ENCODE measurements around the gene MIEN1.

The MIEN1 gene

GRCh38 chr17:39738983-39739884 lies 8.9 kb upstream of the MIEN1 start:
- peak overlapping the region; percentile 74 for H3K4me3 ChIP-seq (ENCODE audit: low read depth, low read length)
- H3K4me1 ChIP-seq (ENCODE audit: control insufficient read depth, insufficient read depth, low read length, unreplicated experiment) = peaks cover 30% of the 10 kb centered on the region
- H3K27ac ChIP-seq (ENCODE audit: low read depth, low read length) = no peak overlapping the region
- no peaks in the 10 kb centered on the region for H3K27me3 ChIP-seq (ENCODE audit: insufficient read depth, low read length)
- peak overlapping the region; percentile 73 for H2AFZ ChIP-seq (ENCODE audit: low read length, unreplicated experiment)
- H3K79me2 ChIP-seq (ENCODE audit: control insufficient read depth, insufficient read depth, low read length, unreplicated experiment) = no peaks in the 10 kb centered on the region
- no peaks in the 10 kb centered on the region for H3K36me3 ChIP-seq (ENCODE audit: insufficient read depth, low read length)

DNA sequence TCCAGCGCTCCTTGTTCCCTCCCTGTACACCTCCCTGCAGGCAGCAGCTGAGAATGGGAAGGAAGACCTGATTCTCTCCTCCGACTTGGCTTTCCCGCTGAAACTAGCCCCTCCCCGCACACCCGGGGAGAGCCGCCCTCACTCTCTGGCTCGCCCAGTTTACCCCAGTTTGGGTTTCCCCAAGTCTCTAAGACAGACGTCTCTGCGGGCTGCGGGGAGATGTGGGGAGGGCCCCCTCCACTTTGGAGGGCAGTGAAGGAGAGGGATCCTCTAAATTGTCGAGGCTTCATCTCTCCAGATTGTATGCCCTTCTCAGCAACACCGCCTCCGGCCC lies 8.2 kb upstream of the MIEN1 start:
- peak overlapping the region; percentile 84 for H2AFZ ChIP-seq (ENCODE audit: low read length, unreplicated experiment)
- no peak overlapping the region for H3K27ac ChIP-seq (ENCODE audit: low read depth, low read length)
- peak overlapping the region; percentile 74 for H3K4me3 ChIP-seq (ENCODE audit: low read depth, low read length)
- H3K27me3 ChIP-seq (ENCODE audit: insufficient read depth, low read length) = no peaks in the 10 kb centered on the region
- peaks cover 30% of the 10 kb centered on the region for H3K4me1 ChIP-seq (ENCODE audit: control insufficient read depth, insufficient read depth, low read length, unreplicated experiment)
- H3K79me2 ChIP-seq (ENCODE audit: control insufficient read depth, insufficient read depth, low read length, unreplicated experiment) = no peaks in the 10 kb centered on the region
- H3K36me3 ChIP-seq (ENCODE audit: insufficient read depth, low read length) = no peaks in the 10 kb centered on the region

- H3K36me3 ChIP-seq (ENCODE audit: insufficient read depth, low read length) = no peaks in the 10 kb centered on the region
- H3K4me3 ChIP-seq (ENCODE audit: low read depth, low read length) = peak within 1 kb of the TSS; percentile 74
- H3K27me3 ChIP-seq (ENCODE audit: insufficient read depth, low read length) = no peaks in the 10 kb centered on the region
- H3K79me2 ChIP-seq (ENCODE audit: control insufficient read depth, insufficient read depth, low read length, unreplicated experiment) = no peaks in the 10 kb centered on the region
- peak within 1 kb of the TSS; percentile 84 for H2AFZ ChIP-seq (ENCODE audit: low read length, unreplicated experiment)
- H3K27ac ChIP-seq (ENCODE audit: low read depth, low read length) = no peak within 1 kb of the TSS
- H3K4me1 ChIP-seq (ENCODE audit: control insufficient read depth, insufficient read depth, low read length, unreplicated experiment) = peaks cover 30% of the 10 kb centered on the region
Observed at GRCh38 chr17:39737760-39738567, 7.6 kb upstream of the MIEN1 start, which contains the start of gene GRB7. Gene GRB7 (plus strand): TSS chr17:39737938. CDS start chr17:39742302, 4,364 bp downstream.

DNA sequence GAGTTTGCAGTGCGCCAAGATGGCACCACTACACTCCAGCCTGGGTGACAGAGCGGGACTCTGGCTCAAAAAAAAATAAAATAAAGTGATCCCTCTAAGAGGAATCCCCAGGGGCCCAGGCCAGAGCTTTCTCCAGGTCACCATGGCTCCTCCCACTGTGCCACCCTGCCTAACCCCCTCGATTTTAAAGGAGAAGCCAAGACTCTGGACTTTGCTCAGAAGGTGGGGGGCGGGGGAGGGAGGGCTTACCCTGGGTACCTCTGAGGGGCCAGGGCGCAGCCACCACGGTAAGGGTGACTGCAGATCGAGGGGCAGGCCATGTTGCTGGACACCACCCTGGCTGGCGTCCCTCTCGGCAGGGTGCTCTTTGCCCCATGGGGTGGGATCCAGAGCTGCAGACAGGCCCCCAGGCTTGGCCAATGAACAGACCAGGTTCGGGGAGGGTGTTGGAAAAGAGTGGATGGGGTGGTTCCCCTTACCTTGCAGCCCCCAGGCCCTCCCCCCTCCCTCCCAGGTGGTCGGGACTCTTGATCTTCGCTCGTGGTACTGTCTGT lies 7.0 kb upstream of the MIEN1 start:
- Histone ChIP-seq H3K4me1 (ENCODE audit: control insufficient read depth, insufficient read depth, low read length, unreplicated experiment) (peaks cover 30% of the 10 kb centered on the region), H3K36me3 (ENCODE audit: insufficient read depth, low read length) (no peaks in the 10 kb centered on the region), H3K27me3 (ENCODE audit: insufficient read depth, low read length) (no peaks in the 10 kb centered on the region), H3K27ac (ENCODE audit: low read depth, low read length) (no peak overlapping the region), H3K79me2 (ENCODE audit: control insufficient read depth, insufficient read depth, low read length, unreplicated experiment) (no peaks in the 10 kb centered on the region), H3K4me3 (ENCODE audit: low read depth, low read length) (no peak overlapping the region), H2AFZ (ENCODE audit: low read length, unreplicated experiment) (no peak overlapping the region)

DNA sequence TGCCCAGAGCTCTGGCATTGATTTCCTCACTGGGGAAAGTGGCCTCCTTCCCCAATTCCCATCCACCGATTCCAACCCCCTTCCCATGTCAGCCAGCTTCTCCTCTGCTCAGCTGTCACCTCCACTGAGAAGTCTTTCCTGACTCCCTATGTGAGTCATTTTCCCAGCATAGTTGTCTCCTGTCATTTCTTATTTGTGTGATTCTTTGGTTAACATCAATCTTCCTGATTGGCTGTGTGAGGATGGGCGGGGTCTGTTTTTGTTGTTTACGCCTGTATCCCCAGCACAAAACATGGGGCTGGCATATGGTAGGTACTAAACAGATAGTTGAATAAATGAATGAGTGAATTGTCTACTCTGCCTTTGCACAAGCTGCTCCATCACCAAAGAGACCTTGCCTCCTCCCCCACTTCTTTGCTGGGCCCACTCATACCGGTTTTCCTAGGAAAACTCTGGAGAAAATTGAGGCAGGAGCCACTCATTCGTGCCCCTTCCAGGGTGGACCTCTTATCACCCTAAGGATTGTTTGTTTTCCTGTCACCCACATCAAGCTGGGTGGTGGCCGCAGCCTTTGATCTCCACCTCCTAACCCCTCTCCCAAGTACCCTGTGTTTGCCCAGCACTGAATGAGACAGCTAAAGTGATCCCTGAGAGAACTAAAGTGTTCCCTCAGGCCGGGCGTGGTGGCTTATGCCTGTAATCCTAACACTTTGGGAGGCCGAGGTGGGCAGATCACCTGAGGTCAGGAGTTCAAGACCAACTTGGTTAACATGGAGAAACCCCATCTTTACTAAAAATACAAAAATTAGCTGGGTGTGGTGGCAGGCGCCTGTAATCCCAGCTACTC lies 6.2 kb upstream of the MIEN1 start:
- Histone ChIP-seq H2AFZ (ENCODE audit: low read length, unreplicated experiment) (no peak overlapping the region), H3K4me3 (ENCODE audit: low read depth, low read length) (no peak overlapping the region), H3K4me1 (ENCODE audit: control insufficient read depth, insufficient read depth, low read length, unreplicated experiment) (peaks cover 30% of the 10 kb centered on the region), H3K36me3 (ENCODE audit: insufficient read depth, low read length) (no peaks in the 10 kb centered on the region), H3K79me2 (ENCODE audit: control insufficient read depth, insufficient read depth, low read length, unreplicated experiment) (no peaks in the 10 kb centered on the region), H3K27ac (ENCODE audit: low read depth, low read length) (no peak overlapping the region), H3K27me3 (ENCODE audit: insufficient read depth, low read length) (no peaks in the 10 kb centered on the region)

DNA sequence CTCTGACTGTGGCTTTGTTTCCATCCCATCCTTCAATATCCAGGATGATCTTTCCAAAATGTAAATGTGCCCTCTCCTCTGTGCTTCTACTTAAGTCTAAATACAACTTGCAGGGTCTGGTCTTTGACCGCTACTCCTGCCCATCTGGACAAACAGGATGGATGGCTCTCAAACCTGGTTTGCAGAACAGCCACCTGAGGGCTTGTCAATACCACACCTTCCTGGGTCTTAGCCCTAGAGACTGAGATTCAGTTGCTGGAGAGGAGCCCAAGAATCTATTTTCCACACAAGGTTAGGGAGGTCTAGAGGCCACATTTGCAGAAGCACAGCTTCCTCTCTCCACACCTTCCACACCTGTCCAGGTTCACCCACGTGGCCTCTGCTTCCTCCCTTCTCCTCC lies 5.5 kb upstream of the MIEN1 start:
- Histone ChIP-seq H2AFZ (ENCODE audit: low read length, unreplicated experiment) (no peak overlapping the region), H3K79me2 (ENCODE audit: control insufficient read depth, insufficient read depth, low read length, unreplicated experiment) (no peaks in the 10 kb centered on the region), H3K36me3 (ENCODE audit: insufficient read depth, low read length) (no peaks in the 10 kb centered on the region), H3K4me3 (ENCODE audit: low read depth, low read length) (no peak overlapping the region), H3K27me3 (ENCODE audit: insufficient read depth, low read length) (no peaks in the 10 kb centered on the region), H3K4me1 (ENCODE audit: control insufficient read depth, insufficient read depth, low read length, unreplicated experiment) (peaks cover 24% of the 10 kb centered on the region), H3K27ac (ENCODE audit: low read depth, low read length) (no peak overlapping the region)

DNA sequence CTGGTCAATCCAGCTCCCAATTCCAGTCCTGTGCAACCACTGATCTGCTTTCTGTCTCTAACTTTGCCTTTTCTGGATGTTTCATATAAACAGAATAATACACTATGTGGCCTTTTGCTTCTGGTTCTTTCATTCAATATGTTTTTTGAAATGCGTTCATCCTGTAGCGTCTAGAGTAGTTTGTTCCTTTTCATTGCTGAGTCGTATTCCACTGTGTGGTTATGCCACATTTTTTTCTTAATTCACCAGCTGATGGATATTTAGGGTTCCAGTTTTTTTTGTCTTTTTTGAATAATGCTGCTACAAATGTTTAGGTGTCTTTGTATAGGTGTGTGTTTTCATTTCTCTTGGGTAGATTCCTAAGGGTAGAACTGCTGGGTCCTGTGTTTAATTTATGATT lies 2.3 kb upstream of the MIEN1 start:
- H3K27me3 ChIP-seq (ENCODE audit: insufficient read depth, low read length) = no peaks in the 10 kb centered on the region
- no peak overlapping the region for H3K27ac ChIP-seq (ENCODE audit: low read depth, low read length)
- no peak overlapping the region for H3K4me3 ChIP-seq (ENCODE audit: low read depth, low read length)
- no peaks in the 10 kb centered on the region for H3K79me2 ChIP-seq (ENCODE audit: control insufficient read depth, insufficient read depth, low read length, unreplicated experiment)
- H3K36me3 ChIP-seq (ENCODE audit: insufficient read depth, low read length) = no peaks in the 10 kb centered on the region
- H3K4me1 ChIP-seq (ENCODE audit: control insufficient read depth, insufficient read depth, low read length, unreplicated experiment) = peaks cover 7% of the 10 kb centered on the region
- H2AFZ ChIP-seq (ENCODE audit: low read length, unreplicated experiment) = no peak overlapping the region

GRCh38 chr17:39729280-39729851 lies 966 bp downstream of the MIEN1 start:
- Histone ChIP-seq H3K27ac (ENCODE audit: low read depth, low read length) (no peak overlapping the region), H3K4me1 (ENCODE audit: control insufficient read depth, insufficient read depth, low read length, unreplicated experiment) (peaks cover 7% of the 10 kb centered on the region), H3K27me3 (ENCODE audit: insufficient read depth, low read length) (no peaks in the 10 kb centered on the region), H2AFZ (ENCODE audit: low read length, unreplicated experiment) (no peak overlapping the region), H3K36me3 (ENCODE audit: insufficient read depth, low read length) (peaks cover 6% of the 10 kb centered on the region; the same call in 1 of the 2 replicates), H3K79me2 (ENCODE audit: control insufficient read depth, insufficient read depth, low read length, unreplicated experiment) (no peaks in the 10 kb centered on the region), H3K4me3 (ENCODE audit: low read depth, low read length) (peak overlapping the region; percentile 91)

- Histone ChIP-seq H3K79me2 (ENCODE audit: control insufficient read depth, insufficient read depth, low read length, unreplicated experiment) (no peaks in the 10 kb centered on the region), H3K27ac (ENCODE audit: low read depth, low read length) (no peak overlapping the region), H2AFZ (ENCODE audit: low read length, unreplicated experiment) (no peak overlapping the region), H3K27me3 (ENCODE audit: insufficient read depth, low read length) (no peaks in the 10 kb centered on the region), H3K4me3 (ENCODE audit: low read depth, low read length) (no peak overlapping the region), H3K36me3 (ENCODE audit: insufficient read depth, low read length) (peaks cover 6% of the 10 kb centered on the region; the same call in 1 of the 2 replicates), H3K4me1 (ENCODE audit: control insufficient read depth, insufficient read depth, low read length, unreplicated experiment) (peaks cover 7% of the 10 kb centered on the region)
Observed at GRCh38 chr17:39727556-39727955, 2.8 kb downstream of the MIEN1 start.

- Histone ChIP-seq H3K36me3 (ENCODE audit: insufficient read depth, low read length) (peaks cover 6% of the 10 kb centered on the region; the same call in 1 of the 2 replicates), H2AFZ (ENCODE audit: low read length, unreplicated experiment) (no peak overlapping the region), H3K4me1 (ENCODE audit: control insufficient read depth, insufficient read depth, low read length, unreplicated experiment) (peaks cover 7% of the 10 kb centered on the region), H3K4me3 (ENCODE audit: low read depth, low read length) (no peak overlapping the region), H3K27ac (ENCODE audit: low read depth, low read length) (no peak overlapping the region), H3K27me3 (ENCODE audit: insufficient read depth, low read length) (no peaks in the 10 kb centered on the region), H3K79me2 (ENCODE audit: control insufficient read depth, insufficient read depth, low read length, unreplicated experiment) (no peaks in the 10 kb centered on the region)
Observed at GRCh38 chr17:39726617-39727016, 3.7 kb downstream of the MIEN1 start.
